ENCODE measurements around the gene LRRC71.

Gene LRRC71

GRCh38 chr1:156933136-156933535 lies 12.7 kb downstream of the LRRC71 start:
- no peak for DNase-seq (ENCODE audit: low read depth)
- H3K4me3 ChIP-seq (ENCODE audit: low read depth, low read length) = no peak overlapping the region
- TF ChIP-seq CTCF (IDR thresholded peaks at IDR 0.05; ENCODE audit: insufficient read depth, low read depth, low read length, missing control alignments) = no peak

- TF ChIP-seq CTCF (IDR thresholded peaks at IDR 0.05; ENCODE audit: insufficient read depth, low read depth, low read length, missing control alignments) = no peak
- no peak for DNase-seq (ENCODE audit: low read depth)
- no peak overlapping the region for H3K4me3 ChIP-seq (ENCODE audit: low read depth, low read length)
Observed at GRCh38 chr1:156935505-156936128, 15.2 kb downstream of the LRRC71 start.

- DNase-seq (ENCODE audit: low read depth) = no peak
- no peak for TF ChIP-seq CTCF (IDR thresholded peaks at IDR 0.05; ENCODE audit: insufficient read depth, low read depth, low read length, missing control alignments)
- no peak overlapping the region for H3K4me3 ChIP-seq (ENCODE audit: low read depth, low read length)
Observed at GRCh38 chr1:156936191-156936590, 15.8 kb downstream of the LRRC71 start.

GRCh38 chr1:156936721-156937220 lies 16.3 kb downstream of the LRRC71 start:
- no peak overlapping the region for H3K4me3 ChIP-seq (ENCODE audit: low read depth, low read length)
- peak; percentile 32 for DNase-seq (ENCODE audit: low read depth)
- TF ChIP-seq CTCF (IDR thresholded peaks at IDR 0.05; ENCODE audit: insufficient read depth, low read depth, low read length, missing control alignments) = no peak

GRCh38 chr1:156937883-156938282 lies 17.5 kb downstream of the LRRC71 start:
- no peak overlapping the region for H3K4me3 ChIP-seq (ENCODE audit: low read depth, low read length)
- TF ChIP-seq CTCF (IDR thresholded peaks at IDR 0.05; ENCODE audit: insufficient read depth, low read depth, low read length, missing control alignments) = no peak
- no peak for DNase-seq (ENCODE audit: low read depth)

- TF ChIP-seq CTCF (IDR thresholded peaks at IDR 0.05; ENCODE audit: insufficient read depth, low read depth, low read length, missing control alignments) = no peak
Observed at GRCh38 chr1:156938813-156939212, 18.4 kb downstream of the LRRC71 start.

GRCh38 chr1:156939786-156940334 lies 19.4 kb downstream of the LRRC71 start:
- TF ChIP-seq CTCF (IDR thresholded peaks at IDR 0.05; ENCODE audit: insufficient read depth, low read depth, low read length, missing control alignments) = no peak
- H3K4me3 ChIP-seq (ENCODE audit: low read depth, low read length) = no peak overlapping the region
- DNase-seq (ENCODE audit: low read depth) = no peak

More at GRCh38 chr1:156938813-156939212, 18.4 kb downstream of the LRRC71 start:
- DNase-seq (ENCODE audit: low read depth) = no peak
- no peak overlapping the region for H3K4me3 ChIP-seq (ENCODE audit: low read depth, low read length)
